GM13977 (cell line): ENCODE measurements around the gene ANKRD28.

Source experiments
- DNase-seq: peaks from one replicate; pipeline ENCODE4 v3.0.0; 2012; ENCODE audit warnings: low spot score
- CTCF ChIP-seq: IDR thresholded peaks from 2 replicates; pipeline ENCODE4 v1.5.1; 2012; ENCODE audit warnings: mild to moderate bottlenecking, control low read depth; ENCODE audit not compliant: insufficient read depth; ENCODE audit errors: extremely low read depth, missing control alignments
- in situ Hi-C: fragments of 300-500 bp; cut with MboI; formaldehyde crosslinking; loops from one replicate; pipeline ENCODE4 v1.12.0; 2022; ENCODE audit warnings: low sequenced_read_pairs, low pct_unique_long_range_greater_than_20kb, mixed read lengths, inconsistent platforms; ENCODE audit not compliant: unreplicated experiment

ANKRD28 gene

GRCh38 chr3:15831927-15832326 lies 34.1 kb upstream of the ANKRD28 start:
- no peak for TF ChIP-seq CTCF
- in situ Hi-C loops = no loop called here
- no peak for DNase-seq

GRCh38 chr3:15825016-15825415 lies 27.2 kb upstream of the ANKRD28 start:
- in situ Hi-C loops = no loop called here

GRCh38 chr3:15823092-15823491 lies 25.3 kb upstream of the ANKRD28 start:
- DNase-seq = no peak
- TF ChIP-seq CTCF = no peak
- in situ Hi-C loops = loop anchor here (25.0 kb wide), 1 partner anchor 386 kb away; the partner anchor contains the start of genes EAF1 and METTL6

More at GRCh38 chr3:15825016-15825415, 27.2 kb upstream of the ANKRD28 start:
- no peak for DNase-seq
- no peak for TF ChIP-seq CTCF

- in situ Hi-C loops = loop anchor here (25.0 kb wide), 1 partner anchor 385 kb away; the partner anchor contains the start of genes EAF1 and METTL6
Measured at GRCh38 chr3:15822281-15822680, 24.5 kb upstream of the ANKRD28 start.

GRCh38 chr3:15820911-15821310 lies 23.1 kb upstream of the ANKRD28 start:
- in situ Hi-C loops = loop anchor here (25.0 kb wide), 1 partner anchor 384 kb away; the partner anchor contains the start of genes EAF1 and METTL6
- DNase-seq = no peak
- no peak for TF ChIP-seq CTCF

More at GRCh38 chr3:15822281-15822680, 24.5 kb upstream of the ANKRD28 start:
- no peak for DNase-seq
- TF ChIP-seq CTCF = no peak

- DNase-seq = no peak
- TF ChIP-seq CTCF = no peak
- in situ Hi-C loops = loop anchor here (25.0 kb wide), 1 partner anchor 382 kb away; the partner anchor contains the start of genes EAF1 and METTL6
Measured at GRCh38 chr3:15819576-15819975, 21.8 kb upstream of the ANKRD28 start.
